ENCODE data around the gene GCAT. TPM values are rescaled to one million over a fixed set of nuclear protein-coding genes. Genes with fewer than 3 reads are reported as not detected.

The GCAT gene
- total and polyA plus RNA-seq, 10 of the 15 experiments (the other 5 are each of a cell fraction or from before 2014, with no cell fraction given) = 0.95 to 34.3 (median 15.3) TPM

- TF ChIP-seq E2F4 (IDR thresholded peaks at IDR 0.05; ENCODE audit: low read depth, low read length) (no peak), SREBF1 (IDR thresholded peaks at IDR 0.05; ENCODE audit: low read length) (no peak)
Observed at GRCh38 chr22:37842015-37842793, 34.5 kb downstream of the GCAT start (continued).

GRCh38 chr22:37843741-37844089, 36.0 kb downstream of the GCAT start:
- Histone ChIP-seq H3K27ac (ENCODE audit: control insufficient read depth, insufficient read depth) (peak overlapping the region; percentile 51), H3K4me3 (peak overlapping the region; percentile 86), H3K4me1 (ENCODE audit: control insufficient read depth, insufficient read depth, low read length) (peaks cover 8% of the 10 kb centered on the region; the same call in 1 of the 2 replicates), H3K27me3 (replicated peaks in 1 of 2; ENCODE audit: control insufficient read depth in 2 of 2, insufficient read depth in 2 of 2, low read length in 1 of 2) (no peaks in the 10 kb centered on the region), H4K20me1 (ENCODE audit: control insufficient read depth, insufficient read depth) (no peaks in the 10 kb centered on the region), H3K79me2 (ENCODE audit: control insufficient read depth, insufficient read depth, low read length) (peaks cover 28% of the 10 kb centered on the region), H3K36me3 (ENCODE audit: control insufficient read depth in 2 of 2, insufficient read depth in 2 of 2, low read length in 1 of 2) (no peaks in the 10 kb centered on the region; a peak in 2 of 4 replicates), H3K9me3 (replicated peaks; ENCODE audit: control insufficient read depth, insufficient read depth, low read length) (peaks cover 2% of the 10 kb centered on the region; the same call in 2 of the 3 replicates), H3K9ac (ENCODE audit: control insufficient read depth, insufficient read depth, low read length) (peak overlapping the region; percentile 77), H3K4me2 (ENCODE audit: control insufficient read depth, insufficient read depth) (peak overlapping the region; percentile 72), H2AFZ (ENCODE audit: control insufficient read depth, low read depth, low read length) (peak overlapping the region; percentile 85)
- ChIA-PET POLR2A (interaction anchor here (0.6 to 1.7 kb wide), 12 partner anchors 9 to 862 kb away, joined by 3 to 7 read pairs (median 4); partner anchors contain the start of genes C22orf23, GCAT, GGA1 and GTPBP1), CTCF (interaction anchor here (0.6 to 4.6 kb wide), 6 partner anchors 8 to 201 kb away, joined by 4 to 32 read pairs (median 6); no protein-coding TSS in a partner anchor), SMC1A (ENCODE audit: uncharacterized antibody, unreplicated experiment) (interaction anchor here (0.9 to 1.4 kb wide), 2 partner anchors 9 to 63 kb away, joined by 3 to 4 read pairs; no protein-coding TSS in a partner anchor), RAD21 (ENCODE audit: unreplicated experiment) (interaction anchor here (0.7 to 1.5 kb wide), 5 partner anchors 9 to 182 kb away, joined by 3 to 5 read pairs (median 3); partner anchors contain the start of genes C22orf23 and POLR2F)
- DNase-seq (ENCODE audit: low read depth, low spot score) (no peak), FAIRE-seq (no peak), ATAC-seq (peak; percentile 67)
- BruUV-seq (replicated peaks) = no TSS peak
- intact Hi-C loops (cut with micrococcal nuclease; ENCODE audit: unreplicated experiment) = loop anchor here (10.0 kb wide), 1 partner anchor 911 kb away; the partner anchor contains the start of gene SUN2
- WGBS (ENCODE audit: insufficient coverage, insufficient replicate concordance, low lambda C conversion rate, missing lambda C conversion rate) = 3% methylated on average over 35 of the region's 46 CpGs
- in situ Hi-C loops (cut with MboI) = no loop called here
- TF ChIP-seq CREB1 (IDR thresholded peaks at IDR 0.05; ENCODE audit: low read depth) (no peak), POLR2AphosphoS2 (IDR thresholded peaks at IDR 0.05; ENCODE audit: low read depth, low read length) (no peak), POU2F2 (IDR thresholded peaks at IDR 0.05; ENCODE audit: borderline replicate concordance, low read depth, low read length) (no peak), PRDM15 (CRISPR knock-in tag; IDR thresholded peaks at IDR 0.05) (no peak), NR2C1 (IDR thresholded peaks at IDR 0.05) (no peak), MYB (IDR thresholded peaks at IDR 0.05; ENCODE audit: borderline replicate concordance, low read depth, low read length) (no peak), SUZ12 (IDR thresholded peaks at IDR 0.05; ENCODE audit: unreplicated experiment) (no peak), SMAD5 (IDR thresholded peaks at IDR 0.05; ENCODE audit: low read depth) (no peak), ZNF217 (IDR thresholded peaks at IDR 0.05) (peak; percentile 78; the same call in 1 of the 2 replicates), MYC (IDR thresholded peaks at IDR 0.05; ENCODE audit: insufficient read depth, insufficient read length, insufficient replicate concordance, low read length, severe bottlenecking) (no peak), ZNF274 (IDR thresholded peaks at IDR 0.05; ENCODE audit: insufficient read depth, insufficient read length) (no peak), ELK1 (IDR thresholded peaks at IDR 0.05; ENCODE audit: low read depth, low read length) (no peak), YY1 (IDR thresholded peaks at IDR 0.05; ENCODE audit: low read depth, low read length) (0 out of 2 replicates have a peak, but pooled peaks have one; percentile 30)

Data from GM12878 (cell line).